PC-9 (cell line): Measurements from ENCODE around the gene RGS7. TPM values are rescaled to one million over a fixed set of nuclear protein-coding genes. Genes with fewer than 3 reads are reported as not detected.

Experiments
- BruUV-seq: library from RNA; stranded (reverse); fragments of 400-500 nt; replicated peaks from 2 replicates; lab custom pipeline; 2021; lab: Mats Ljungman, UMichigan
- CTCF ChIA-PET: fragments of 300-600 bp; sonication (Branson Sonifier 250); formaldehyde crosslinking; loops from one replicate; lab custom pipeline; 2022; ENCODE audit warnings: antibody characterized with exemption; lab: Charles Lee
- POLR2A ChIA-PET: fragments of 300-600 bp; sonication (Branson Sonifier 250); formaldehyde crosslinking; loops from one replicate; lab custom pipeline; 2022; ENCODE audit warnings: antibody characterized with exemption; ENCODE audit not compliant: unreplicated experiment; lab: Charles Lee
- DNase-seq, 2 experiments: peaks; one replicate each; pipeline versions ENCODE4 v3.0.0 to v3.0.0-alpha.2; 2015 to 2022; ENCODE audit warnings: mixed read lengths in 1 of 2
- H2AFZ ChIP-seq: fragments of 200-600 bp; sonication (generic); 2 replicates; pipeline ENCODE4 v1.8.1; 2017; ENCODE audit warnings: antibody characterized with exemption
- H3F3A ChIP-seq: fragments of 200-600 bp; sonication (generic); 2 replicates; pipeline ENCODE4 v1.8.1; 2017; ENCODE audit warnings: antibody characterized with exemption, mild to moderate bottlenecking, low read depth; ENCODE audit not compliant: insufficient read depth
- H3K27ac ChIP-seq: fragments of 200-600 bp; sonication (generic); 2 replicates; pipeline ENCODE4 v1.6.1; 2016; ENCODE audit warnings: mixed run types
- H3K27me3 ChIP-seq: fragments of 200-600 bp; sonication (generic); 2 replicates; pipeline ENCODE4 v1.6.1; 2016; ENCODE audit warnings: low read depth, mixed run types; ENCODE audit not compliant: insufficient read depth
- H3K36me3 ChIP-seq: fragments of 200-600 bp; sonication (generic); 2 replicates; pipeline ENCODE4 v1.6.1; 2016; ENCODE audit warnings: low read depth, mixed run types
- H3K4me1 ChIP-seq: fragments of 200-600 bp; sonication (generic); replicated peaks from 2 replicates; pipeline ENCODE4 v1.6.1; 2016; ENCODE audit warnings: mixed run types; ENCODE audit not compliant: insufficient read depth
- H3K4me2 ChIP-seq: fragments of 200-600 bp; sonication (generic); 2 replicates; pipeline ENCODE4 v1.6.1; 2017; ENCODE audit warnings: mixed run types
- H3K4me3 ChIP-seq: fragments of 200-600 bp; sonication (generic); 2 replicates; pipeline ENCODE4 v1.6.1; 2016; ENCODE audit warnings: mixed run types
- H3K79me2 ChIP-seq: fragments of 200-600 bp; sonication (generic); 2 replicates; pipeline ENCODE4 v1.6.1; 2017; ENCODE audit warnings: low read depth, mixed run types
- H3K9me2 ChIP-seq: fragments of 200-600 bp; sonication (generic); 2 replicates; pipeline ENCODE4 v1.8.1; 2017; ENCODE audit warnings: mild to moderate bottlenecking; ENCODE audit not compliant: insufficient read depth
- H3K9me3 ChIP-seq: fragments of 200-600 bp; sonication (generic); 2 replicates; pipeline ENCODE4 v1.8.1; 2016; ENCODE audit warnings: low read depth; ENCODE audit not compliant: insufficient read depth
- H4K20me1 ChIP-seq: fragments of 200-600 bp; sonication (generic); 2 replicates; pipeline ENCODE4 v1.8.1; 2017; ENCODE audit not compliant: insufficient read depth
- CTCF ChIP-seq: fragments of 200-600 bp; sonication (generic); conservative IDR thresholded peaks from 2 replicates; pipeline ENCODE4 v1.6.1; 2017; ENCODE audit warnings: mixed run types, antibody characterized with exemption, mild to moderate bottlenecking, moderate library complexity
- EZH2 ChIP-seq: fragments of 200-600 bp; sonication (generic); IDR thresholded peaks from 2 replicates; pipeline ENCODE4 v1.8.0; 2017; ENCODE audit warnings: antibody characterized with exemption, low read depth
- intact Hi-C: fragments of 100-400 bp; cut with micrococcal nuclease; formaldehyde crosslinking; loops from one replicate; pipeline ENCODE4 v1.10.0; 2022; ENCODE audit not compliant: unreplicated experiment
- total RNA-seq: library from RNA; stranded (reverse); gene quantifications from 2 replicates; pipeline ENCODE4 v1.2.3, GENCODE V29; 2021

The RGS7 gene
- total RNA-seq, 1 experiment from 2014 or later = 5.8 TPM

GRCh38 chr1:241101622-241102021 is 255.4 kb downstream of the RGS7 start:
- peaks cover 42% of the 10 kb centered on the region for H3K27me3 ChIP-seq
- no peaks in the 10 kb centered on the region for H3K9me2 ChIP-seq
- H3K79me2 ChIP-seq = no peaks in the 10 kb centered on the region
- H4K20me1 ChIP-seq = no peaks in the 10 kb centered on the region
- H3K4me3 ChIP-seq = no peak overlapping the region
- ChIA-PET POLR2A (no interaction called here), CTCF (no interaction called here)
- TF ChIP-seq CTCF (no peak), EZH2 (no peak)
- no peak overlapping the region for H3K27ac ChIP-seq
- no peak for DNase-seq
- H3K4me1 ChIP-seq = no peaks in the 10 kb centered on the region
- no peaks in the 10 kb centered on the region for H3K36me3 ChIP-seq
- intact Hi-C loops = no loop called here
- H3F3A ChIP-seq = no peaks in the 10 kb centered on the region
- H2AFZ ChIP-seq = no peak overlapping the region
- no peaks in the 10 kb centered on the region for H3K9me3 ChIP-seq
- BruUV-seq = no TSS peak
- H3K4me2 ChIP-seq = no peak overlapping the region

- no peak for DNase-seq
- H3K27ac ChIP-seq = no peak overlapping the region
- BruUV-seq = no TSS peak
- H3K4me3 ChIP-seq = no peak overlapping the region
- H3K79me2 ChIP-seq = no peaks in the 10 kb centered on the region
- H3K36me3 ChIP-seq = no peaks in the 10 kb centered on the region
- no peaks in the 10 kb centered on the region for H3K4me1 ChIP-seq
- H3K27me3 ChIP-seq = peaks cover 28% of the 10 kb centered on the region
- intact Hi-C loops = no loop called here
- no peaks in the 10 kb centered on the region for H3K9me3 ChIP-seq
- no peaks in the 10 kb centered on the region for H4K20me1 ChIP-seq
- no peaks in the 10 kb centered on the region for H3F3A ChIP-seq
- no peaks in the 10 kb centered on the region for H3K9me2 ChIP-seq
- TF ChIP-seq EZH2 (no peak), CTCF (no peak)
- POLR2A ChIA-PET = no interaction called here
- CTCF ChIA-PET = no interaction called here
- no peak overlapping the region for H2AFZ ChIP-seq
- no peak overlapping the region for H3K4me2 ChIP-seq
These were observed 259.5 kb downstream of the RGS7 start for GRCh38 chr1:241097479-241097878.

GRCh38 chr1:241096982-241097381 is 260.0 kb downstream of the RGS7 start:
- H3K79me2 ChIP-seq = no peaks in the 10 kb centered on the region
- TF ChIP-seq EZH2 (no peak), CTCF (no peak)
- H3K4me3 ChIP-seq = no peak overlapping the region
- no peak overlapping the region for H3K4me2 ChIP-seq
- intact Hi-C loops = no loop called here
- H3K27me3 ChIP-seq = peaks cover 28% of the 10 kb centered on the region
- H3K9me2 ChIP-seq = no peaks in the 10 kb centered on the region
- H3K27ac ChIP-seq = no peak overlapping the region
- ChIA-PET CTCF (no interaction called here), POLR2A (no interaction called here)
- H2AFZ ChIP-seq = no peak overlapping the region
- H3K9me3 ChIP-seq = no peaks in the 10 kb centered on the region
- no peaks in the 10 kb centered on the region for H4K20me1 ChIP-seq
- DNase-seq = no peak
- BruUV-seq = no TSS peak
- H3K4me1 ChIP-seq = no peaks in the 10 kb centered on the region
- H3F3A ChIP-seq = no peaks in the 10 kb centered on the region
- no peaks in the 10 kb centered on the region for H3K36me3 ChIP-seq
